SU-DHL-6 (cell line): ENCODE data around the gene B4GALT6.

ENCODE experiments used
- H2AFZ ChIP-seq: fragments of 200-600 bp; sonication (generic); 2 replicates; pipeline ENCODE4 v1.6.1; 2014; ENCODE audit warnings: low read depth, mild to moderate bottlenecking, moderate library complexity, mixed read lengths, antibody characterized with exemption, low read length; ENCODE audit not compliant: severe bottlenecking
- H3F3A ChIP-seq: fragments of 200-600 bp; shearing (Covaris generic); 2 replicates; pipeline ENCODE4 v1.6.0; 2016; ENCODE audit warnings: antibody characterized with exemption, mild to moderate bottlenecking; ENCODE audit not compliant: insufficient read depth
- H3K27ac ChIP-seq: fragments of 200-600 bp; sonication (generic); 2 replicates; pipeline ENCODE4 v1.5.1; 2016; ENCODE audit warnings: low read depth, mild to moderate bottlenecking, low read length, moderate library complexity, mixed read lengths
- H3K27me3 ChIP-seq: fragments of 200-600 bp; sonication (generic), shearing (Covaris generic); 2 replicates; pipeline ENCODE4 v1.6.0; 2014; ENCODE audit warnings: mild to moderate bottlenecking, low read length
- H3K36me3 ChIP-seq: fragments of 200-600 bp; sonication (generic); 2 replicates; pipeline ENCODE4 v1.6.1; 2014; ENCODE audit warnings: mild to moderate bottlenecking, low read length, mixed read lengths
- H3K4me2 ChIP-seq: fragments of 300-600, 200-600 bp; shearing (Covaris generic), sonication (generic); 2 replicates; pipeline ENCODE4 v1.6.0; 2014; ENCODE audit warnings: low read length, low read depth, mild to moderate bottlenecking; ENCODE audit not compliant: poor library complexity, severe bottlenecking
- H3K4me3 ChIP-seq: fragments of 200-600 bp; sonication (generic); 2 replicates; pipeline ENCODE4 v1.5.1; 2014; ENCODE audit warnings: antibody characterized with exemption, low read length, mild to moderate bottlenecking, mixed read lengths; ENCODE audit not compliant: insufficient read depth, poor library complexity, severe bottlenecking
- H3K79me2 ChIP-seq: fragments of 200-600 bp; sonication (generic); 2 replicates; pipeline ENCODE4 v1.6.1; 2014; ENCODE audit warnings: mild to moderate bottlenecking, low read length, moderate library complexity; ENCODE audit not compliant: insufficient read depth
- H3K9ac ChIP-seq: fragments of 200-600 bp; sonication (generic); 2 replicates; pipeline ENCODE4 v1.7.0; 2014; ENCODE audit warnings: mild to moderate bottlenecking, low read length
- H3K9me2 ChIP-seq: fragments of 200-600 bp; sonication (generic); replicated peaks from 2 replicates; pipeline ENCODE4 v1.6.1; 2014; ENCODE audit warnings: low read length; ENCODE audit not compliant: insufficient read depth
- H3K9me3 ChIP-seq: fragments of 200-600 bp; sonication (generic); 2 replicates; pipeline ENCODE4 v1.6.1; 2014; ENCODE audit warnings: low read length, mixed read lengths; ENCODE audit not compliant: insufficient read depth
- H4K20me1 ChIP-seq: fragments of 200-600 bp; sonication (generic); 2 replicates; pipeline ENCODE4 v1.6.1; 2014; ENCODE audit warnings: low read depth, mild to moderate bottlenecking, antibody characterized with exemption, low read length, moderate library complexity, mixed read lengths
- CTCF ChIP-seq: fragments of 200-600 bp; sonication (generic); IDR thresholded peaks from one replicate; pipeline ENCODE4 v1.5.1; 2017; ENCODE audit warnings: antibody characterized with exemption, mild to moderate bottlenecking, low read length, moderate library complexity; ENCODE audit not compliant: insufficient read depth, poor library complexity, severe bottlenecking
- EZH2phosphoT487 ChIP-seq: fragments of 200-600 bp; sonication (generic), shearing (Covaris generic); conservative IDR thresholded peaks from 2 replicates; pipeline ENCODE4 v1.6.1; 2018; ENCODE audit warnings: mild to moderate bottlenecking, antibody characterized with exemption, low read length, moderate library complexity, mixed read lengths

The B4GALT6 gene

GRCh38 chr18:31606265-31606664 lies 78.1 kb downstream of the B4GALT6 start:
- no peaks in the 10 kb centered on the region for H3K9me2 ChIP-seq

GRCh38 chr18:31603315-31603714 lies 81.1 kb downstream of the B4GALT6 start:
- TF ChIP-seq CTCF (no peak), EZH2phosphoT487 (no peak)

More at GRCh38 chr18:31606265-31606664, 78.1 kb downstream of the B4GALT6 start:
- TF ChIP-seq CTCF, result no peak
- no peak for TF ChIP-seq EZH2phosphoT487
- Histone ChIP-seq H3K79me2 (no peaks in the 10 kb centered on the region), H3K9ac (no peak overlapping the region), H3K9me3 (no peaks in the 10 kb centered on the region), H3K27ac (no peak overlapping the region), H3K27me3 (no peaks in the 10 kb centered on the region), H3K4me3 (no peak overlapping the region), H2AFZ (no peak overlapping the region), H4K20me1 (no peaks in the 10 kb centered on the region), H3F3A (no peaks in the 10 kb centered on the region), H3K36me3 (no peaks in the 10 kb centered on the region), H3K4me2 (no peak overlapping the region)

GRCh38 chr18:31598021-31598805 lies 86.2 kb downstream of the B4GALT6 start:
- H4K20me1 ChIP-seq, result no peaks in the 10 kb centered on the region
- no peaks in the 10 kb centered on the region for H3K79me2 ChIP-seq
- H3K27me3 ChIP-seq, result no peaks in the 10 kb centered on the region
- TF ChIP-seq CTCF (no peak), EZH2phosphoT487 (no peak)
- no peaks in the 10 kb centered on the region for H3K9me3 ChIP-seq
- no peaks in the 10 kb centered on the region for H3K9me2 ChIP-seq
- no peak overlapping the region for H3K9ac ChIP-seq
- no peaks in the 10 kb centered on the region for H3K36me3 ChIP-seq
- no peaks in the 10 kb centered on the region for H3F3A ChIP-seq
- H3K4me2 ChIP-seq, result no peak overlapping the region
- no peak overlapping the region for H3K4me3 ChIP-seq
- no peak overlapping the region for H2AFZ ChIP-seq
- no peak overlapping the region for H3K27ac ChIP-seq

More at GRCh38 chr18:31603315-31603714, 81.1 kb downstream of the B4GALT6 start:
- Histone ChIP-seq H3K27me3 (no peaks in the 10 kb centered on the region), H4K20me1 (no peaks in the 10 kb centered on the region), H2AFZ (no peak overlapping the region), H3K4me3 (no peak overlapping the region), H3K9me2 (no peaks in the 10 kb centered on the region), H3K9ac (no peak overlapping the region), H3K9me3 (no peaks in the 10 kb centered on the region), H3K36me3 (no peaks in the 10 kb centered on the region), H3K4me2 (no peak overlapping the region), H3F3A (no peaks in the 10 kb centered on the region), H3K79me2 (no peaks in the 10 kb centered on the region), H3K27ac (no peak overlapping the region)
